ENCODE data around the gene SH3YL1.

GRCh38 chr2:280650-281110 lies 16.8 kb upstream of the SH3YL1 start:
- TF ChIP-seq CTCF (IDR thresholded peaks at IDR 0.05), result no peak
- TF ChIP-seq EZH2phosphoT487 (IDR thresholded peaks at IDR 0.05), result no peak
- TF ChIP-seq EZH2 (IDR thresholded peaks at IDR 0.05), result no peak

All from neural progenitor cell (in vitro differentiated cells).